K562 (cell line): ENCODE measurements around the gene TMEM266. TPM values are rescaled to one million over a fixed set of nuclear protein-coding genes. Genes with fewer than 3 reads are reported as not detected.

Experiments used
- ATAC-seq: fragments of 200-7000 bp; cut with Tn5 transposase; 3 replicates; pipeline ENCODE4 v1.9.1; 2020; ENCODE audit warnings: moderate library complexity
- BruUV-seq: library from RNA; stranded (reverse); fragments of 400-500 nt; replicated peaks from 2 replicates; lab custom pipeline; 2021; lab: Mats Ljungman, UMichigan
- CTCF ChIA-PET: fragments of 300-600 bp; formaldehyde crosslinking; extraction: SDS; loops from one replicate; lab custom pipeline; 2021; ENCODE audit warnings: low intra/inter-chr PET ratio; lab: Yijun Ruan, JAX
- POLR2A ChIA-PET: fragments of 300-600, 350-650 bp; sonication (Branson Sonifier 250); formaldehyde crosslinking; extraction: SDS; loops from one replicate; lab custom pipeline; 2021; ENCODE audit warnings: antibody characterized with exemption, inconsistent platforms; lab: Yijun Ruan, JAX
- DNase-seq, 4 experiments: peaks; one replicate each; pipeline versions ENCODE4 v3.0.0 to v3.0.0-alpha.2; 2011 to 2018; ENCODE audit warnings: low spot score in 3 of 4, mixed read lengths in 3 of 4; ENCODE audit errors: extremely low read depth in 1 of 4
- FAIRE-seq: peaks from 2 replicates; lab custom pipeline; 2011; peaks lifted over from hg19 to GRCh38; lab: Jason Lieb, UNC
- H2AFZ ChIP-seq: 2 replicates; pipeline ENCODE4 v1.6.0; 2011; ENCODE audit warnings: low read depth, low read length, control low read depth, inconsistent platforms
- H3K27ac ChIP-seq: fragments of 200-600 bp; 3 replicates; pipeline ENCODE4 v1.8.0; 2011; ENCODE audit warnings: low read depth, mild to moderate bottlenecking, control low read depth, inconsistent platforms, low read length, moderate library complexity, mixed read lengths; ENCODE audit errors: extremely low read depth
- H3K27me3 ChIP-seq, 2 experiments: fragments of 300-600 bp in 1 of 2; 2 replicates in 1 of 2; 3 replicates in 1 of 2; pipeline versions ENCODE4 v1.6.0 to v1.8.0; 2011; ENCODE audit warnings: inconsistent platforms in 2 of 2, low read length in 2 of 2, mild to moderate bottlenecking in 1 of 2, mixed read lengths in 1 of 2, moderate library complexity in 1 of 2; ENCODE audit not compliant: control insufficient read depth in 2 of 2, insufficient read depth in 2 of 2
- H3K36me3 ChIP-seq: fragments of 300-600 bp; 3 replicates; pipeline ENCODE4 v1.8.0; 2011; ENCODE audit warnings: mild to moderate bottlenecking, low read length, inconsistent platforms; ENCODE audit not compliant: control insufficient read depth, insufficient read depth
- H3K4me1 ChIP-seq, 2 experiments: fragments of 200-600 bp in 1 of 2; replicated peaks in 1 of 2; 2 replicates in 1 of 2; 3 replicates in 1 of 2; pipeline versions ENCODE4 v1.5.1 to v1.8.0; 2011; ENCODE audit warnings: inconsistent platforms in 2 of 2, low read length in 2 of 2, mild to moderate bottlenecking in 1 of 2, mixed read lengths in 1 of 2, moderate library complexity in 1 of 2; ENCODE audit not compliant: control insufficient read depth in 2 of 2, insufficient read depth in 2 of 2
- H3K4me2 ChIP-seq: 2 replicates; pipeline ENCODE4 v1.6.1; 2011; ENCODE audit warnings: low read length, control low read depth, inconsistent platforms, mixed read lengths; ENCODE audit not compliant: insufficient read depth
- H3K4me3 ChIP-seq: fragments of 200-600 bp; sonication (generic), shearing (Covaris generic); 2 replicates; pipeline ENCODE4 v1.5.1; 2016; ENCODE audit warnings: control low read depth, inconsistent platforms
- H3K79me2 ChIP-seq: fragments of 200-600 bp; 3 replicates; pipeline ENCODE4 v1.8.0; 2011; ENCODE audit warnings: low read length, inconsistent platforms; ENCODE audit not compliant: control insufficient read depth, insufficient read depth
- H3K9ac ChIP-seq, 2 experiments: 2 replicates each; pipeline versions ENCODE4 v1.6.0 to v1.6.1; 2011; ENCODE audit warnings: low read depth in 2 of 2, low read length in 2 of 2, control low read depth in 1 of 2, inconsistent platforms in 1 of 2, mild to moderate bottlenecking in 1 of 2, mixed read lengths in 1 of 2; ENCODE audit not compliant: insufficient read depth in 1 of 2
- H3K9me1 ChIP-seq: one replicate; pipeline ENCODE4 v1.6.0; 2011; ENCODE audit warnings: inconsistent platforms, mild to moderate bottlenecking, low read length, moderate library complexity; ENCODE audit not compliant: control insufficient read depth, insufficient read depth
- H3K9me3 ChIP-seq: replicated peaks from 2 replicates; pipeline ENCODE4 v1.5.1; 2011; ENCODE audit warnings: low read depth, low read length, inconsistent platforms; ENCODE audit not compliant: control insufficient read depth, insufficient read depth
- H4K20me1 ChIP-seq: replicated peaks from 2 replicates; pipeline ENCODE4 v1.6.1; 2011; ENCODE audit warnings: low read length, inconsistent platforms, mixed read lengths; ENCODE audit not compliant: control insufficient read depth, insufficient read depth
- CEBPG ChIP-seq, 3 experiments: fragments of 200-800 bp in 1 of 3; sonication (Bioruptor generic) in 1 of 3; sonication (generic) in 1 of 3; formaldehyde crosslinking in 1 of 3; IDR thresholded peaks in 2 of 3; conservative IDR thresholded peaks in 1 of 3; 2 replicates each; pipeline versions ENCODE4 v1.6.1 to v1.8.0; 2016 to 2022; ENCODE audit warnings: missing compliant biosample characterization in 2 of 3, missing genetic modification characterization in 2 of 3, mild to moderate bottlenecking in 1 of 3, missing genetic modification reagents in 1 of 3
- ETV1 ChIP-seq: fragments of 450-650 bp; conservative IDR thresholded peaks from 2 replicates; pipeline ENCODE4 v1.6.1; 2016; ENCODE audit warnings: missing genetic modification characterization, control low read depth, low read depth, missing compliant biosample characterization
- EWSR1 ChIP-seq: fragments of 450-650 bp; IDR thresholded peaks from 2 replicates; pipeline ENCODE4 v1.6.1; 2018; ENCODE audit warnings: borderline replicate concordance, mild to moderate bottlenecking, low read depth, moderate library complexity; ENCODE audit not compliant: partially characterized antibody
- NEUROD1 ChIP-seq: fragments of 150-350 bp; IDR thresholded peaks from 2 replicates; pipeline ENCODE4 v1.6.1; 2014; ENCODE audit warnings: borderline replicate concordance, low read length, low read depth; ENCODE audit not compliant: partially characterized antibody
- SRSF9 ChIP-seq: fragments of 200-400 bp; formaldehyde crosslinking; IDR thresholded peaks from 2 replicates; pipeline ENCODE4 v1.6.1; 2017; ENCODE audit warnings: low read depth, low read length, borderline replicate concordance
- ZNF12 ChIP-seq: sonication (generic); formaldehyde crosslinking; IDR thresholded peaks from 2 replicates; pipeline ENCODE4 v1.4.0; 2020; ENCODE audit warnings: mild to moderate bottlenecking, missing genetic modification reagents
- WGBS: fragments of 100-300 bp; shearing (Covaris generic); methylation state at CpG from one replicate; pipeline ENCODE4 v1.1.6; 2016; ENCODE audit warnings: low coverage, mixed read lengths; ENCODE audit not compliant: insufficient coverage; ENCODE audit errors: missing lambda C conversion rate; 5-methylcytosine and 5-hydroxymethylcytosine counted together
- in situ Hi-C: fragments of 300-500 bp; cut with MboI; formaldehyde crosslinking; loops from 4 replicates; pipeline ENCODE4 v1.15.0; 2018; ENCODE audit warnings: inconsistent platforms, mixed read lengths
- intact Hi-C: fragments of 100-400 bp; cut with micrococcal nuclease; formaldehyde crosslinking; loops from 2 replicates; pipeline ENCODE4 v1.14.2; 2022
- polyA plus RNA-seq, 8 experiments: library from polyadenylated mRNA; depleted of rRNA in 4 of 8; stranded (reverse) in 5 of 8; unstranded in 3 of 8; fragments of >200 nt; fragmentation: Nextera tagmentation in 2 of 8; fragmentation: Illumina TruSeq in 1 of 8; extraction: Ambion mirVana in 2 of 8; extraction: Trizol in 1 of 8; gene quantifications; 2 replicates each; pipeline versions ENCODE4 v1.2.1 to v1.2.3, GENCODE V29; 2011 to 2014; ENCODE audit warnings: inconsistent platforms in 1 of 8, missing spikeins in 1 of 8
- total RNA-seq, 7 experiments: library from RNA; depleted of rRNA in 6 of 7; stranded (reverse); fragments of >200 nt in 6 of 7; fragmentation: Illumina TruSeq in 2 of 7; extraction: Trizol in 2 of 7; gene quantifications; 2 replicates each; pipeline versions ENCODE4 v1.2.1 to v1.2.3, GENCODE V29; 2011 to 2021; ENCODE audit warnings: low replicate concordance in 1 of 7
- TF ChIP-seq, protein P1 (sequence below): fragments of 450-650 bp; IDR thresholded peaks from 2 replicates; pipeline ENCODE4 v1.6.1; 2016

The TMEM266 gene
- total and polyA plus RNA-seq, 9 of the 15 experiments (the other 6 are each of a cell fraction or from before 2014, with no cell fraction given) = not detected

GRCh38 chr15:76245072-76245610, 185.4 kb downstream of the TMEM266 start:
- BruUV-seq = no TSS peak
- ATAC-seq = no peak
- H3K4me2 ChIP-seq = no peak overlapping the region
- H3K9ac ChIP-seq = no peak overlapping the region
- in situ Hi-C loops = no loop called here
- no peaks in the 10 kb centered on the region for H3K27me3 ChIP-seq
- DNase-seq = no peak
- peaks cover 15% of the 10 kb centered on the region; the same call in 1 of the 3 replicates for H3K36me3 ChIP-seq
- H3K79me2 ChIP-seq = no peaks in the 10 kb centered on the region
- WGBS = 80% methylated on average over 1 of the region's 1 CpG
- no peaks in the 10 kb centered on the region for H3K9me1 ChIP-seq
- CTCF ChIA-PET = no interaction called here
- H2AFZ ChIP-seq = no peak overlapping the region
- FAIRE-seq = peak; percentile 44
- intact Hi-C loops = no loop called here
- no peaks in the 10 kb centered on the region for H3K4me1 ChIP-seq
- H3K27ac ChIP-seq = no peak overlapping the region
- POLR2A ChIA-PET = interaction anchor here (0.6 kb wide), 1 partner anchor 107 kb away, joined by 3 read pairs; no protein-coding TSS in a partner anchor
- H3K4me3 ChIP-seq = no peak overlapping the region
- H4K20me1 ChIP-seq = no peaks in the 10 kb centered on the region
- TF ChIP-seq NEUROD1 (no peak), EWSR1 (no peak)
- TF ChIP-seq, protein P1, sequence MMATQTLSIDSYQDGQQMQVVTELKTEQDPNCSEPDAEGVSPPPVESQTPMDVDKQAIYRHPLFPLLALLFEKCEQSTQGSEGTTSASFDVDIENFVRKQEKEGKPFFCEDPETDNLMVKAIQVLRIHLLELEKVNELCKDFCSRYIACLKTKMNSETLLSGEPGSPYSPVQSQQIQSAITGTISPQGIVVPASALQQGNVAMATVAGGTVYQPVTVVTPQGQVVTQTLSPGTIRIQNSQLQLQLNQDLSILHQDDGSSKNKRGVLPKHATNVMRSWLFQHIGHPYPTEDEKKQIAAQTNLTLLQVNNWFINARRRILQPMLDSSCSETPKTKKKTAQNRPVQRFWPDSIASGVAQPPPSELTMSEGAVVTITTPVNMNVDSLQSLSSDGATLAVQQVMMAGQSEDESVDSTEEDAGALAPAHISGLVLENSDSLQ = peak; percentile 42
- no peaks in the 10 kb centered on the region for H3K9me3 ChIP-seq

- Histone ChIP-seq H3K4me1 (no peaks in the 10 kb centered on the region), H3K4me3 (no peak overlapping the region), H3K9ac (no peak overlapping the region), H4K20me1 (no peaks in the 10 kb centered on the region), H3K79me2 (peaks cover 6% of the 10 kb centered on the region; the same call in 1 of the 3 replicates), H3K36me3 (peaks cover 11% of the 10 kb centered on the region; the same call in 2 of the 3 replicates), H3K27me3 (no peaks in the 10 kb centered on the region), H3K9me1 (no peaks in the 10 kb centered on the region), H3K4me2 (no peak overlapping the region), H3K9me3 (no peaks in the 10 kb centered on the region), H3K27ac (no peak overlapping the region), H2AFZ (no peak overlapping the region)
- intact Hi-C loops = no loop called here
- in situ Hi-C loops = no loop called here
- DNase-seq (no peak), FAIRE-seq (no peak), ATAC-seq (no peak)
- CTCF ChIA-PET = no interaction called here
- TF ChIP-seq ETV1 (tag) (no peak), ZNF12 (no peak), CEBPG (CRISPR knock-in tag; IDR thresholded peaks at IDR 0.05) (no peak), CEBPG (tag; conservative IDR thresholded peaks at IDR 0.05 in 1 of 2, IDR thresholded peaks at IDR 0.05 in 1 of 2) (no peak), SRSF9 (no peak)
- BruUV-seq = no TSS peak
- WGBS = 85% methylated on average over 4 of the region's 4 CpGs
- POLR2A ChIA-PET = no interaction called here
These were observed 191.9 kb downstream of the TMEM266 start for GRCh38 chr15:76251717-76252116.
